ENCODE data around the gene FBXW9. TPM values are rescaled to one million over a fixed set of nuclear protein-coding genes. Genes with fewer than 3 reads are reported as not detected.
"Not testable (repeated sequence)": the region's sequence is repeated elsewhere in the genome, so short reads cannot be mapped to it uniquely, and the experiment has no call there.

Gene FBXW9
- total RNA-seq: 1 to 10 TPM; 4.7 to 9.9 TPM

- Mint-ChIP-seq H3K36me3 (ENCODE audit: low read depth) (peaks cover 27% of the 10 kb centered on the region), H3K27me3 (no peaks in the 10 kb centered on the region), H3K4me3 (peak within 1 kb of the TSS; percentile 89), H3K27ac (peak within 1 kb of the TSS; percentile 84), H3K4me1 (peaks cover 5% of the 10 kb centered on the region), H3K9me3 (no peaks in the 10 kb centered on the region)
- ATAC-seq (replicated peaks): peak; percentile 94
Measured at GRCh38 chr19:12696366-12697335, at the start of gene FBXW9. FBXW9 (minus strand) TSS chr19:12696631; CDS start chr19:12696581, 50 bp downstream.

GRCh38 chr19:12745166-12745897 lies 48.9 kb upstream of the FBXW9 start:
- Mint-ChIP-seq H3K9me3 (peaks cover 4% of the 10 kb centered on the region), H3K36me3 (ENCODE audit: low read depth) (peaks cover 67% of the 10 kb centered on the region), H3K4me1 (no peaks in the 10 kb centered on the region), H3K4me3 (no peak overlapping the region), H3K27me3 (no peaks in the 10 kb centered on the region), H3K27ac (no peak overlapping the region)
- ATAC-seq (replicated peaks): no peak

DNA sequence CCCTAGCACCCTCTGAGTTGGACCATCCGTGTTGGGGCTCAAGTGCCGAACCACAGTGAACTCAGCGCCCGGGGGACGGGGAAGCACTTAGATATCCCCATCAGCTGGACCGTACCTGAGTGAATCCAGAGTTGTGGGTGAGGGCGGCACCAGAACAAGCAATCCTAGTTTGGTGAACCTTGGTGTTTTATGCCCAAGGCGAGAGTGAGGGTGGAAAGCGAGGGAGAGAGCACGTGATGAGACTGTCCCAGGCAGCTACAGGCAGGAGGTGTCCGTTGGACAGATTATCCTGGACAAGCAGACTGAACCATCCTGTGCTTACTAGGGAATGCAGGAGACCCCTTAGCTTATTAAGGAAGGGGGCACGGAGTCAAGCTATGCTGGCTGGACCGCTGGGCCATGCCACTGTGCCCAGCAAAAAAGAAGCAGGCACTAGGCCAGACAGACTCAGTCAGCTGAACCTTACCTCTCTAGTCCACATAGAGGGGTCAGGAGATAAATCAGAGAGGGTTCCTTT lies 41.5 kb upstream of the FBXW9 start:
- H3K36me3 Mint-ChIP-seq (ENCODE audit: low read depth): peaks cover 63% of the 10 kb centered on the region
- H3K4me3 Mint-ChIP-seq: peak overlapping the region; percentile 89
- no peaks in the 10 kb centered on the region for H3K27me3 Mint-ChIP-seq
- peak overlapping the region; percentile 96 for H3K27ac Mint-ChIP-seq
- H3K9me3 Mint-ChIP-seq: no peaks in the 10 kb centered on the region
- ATAC-seq (replicated peaks): no peak
- peaks cover 8% of the 10 kb centered on the region for H3K4me1 Mint-ChIP-seq

- Mint-ChIP-seq H3K27ac (peak within 1 kb of the TSS; percentile 96), H3K9me3 (no peaks in the 10 kb centered on the region), H3K4me1 (peaks cover 11% of the 10 kb centered on the region), H3K27me3 (no peaks in the 10 kb centered on the region), H3K36me3 (ENCODE audit: low read depth) (peaks cover 64% of the 10 kb centered on the region), H3K4me3 (peak within 1 kb of the TSS; percentile 89)
- peak; percentile 89 for ATAC-seq (replicated peaks)
Measured at GRCh38 chr19:12736995-12737834, 40.8 kb upstream of the FBXW9 start, which contains the start of gene GET3. GET3 (plus strand) TSS chr19:12737497; CDS start chr19:12737506, 9 bp downstream.

GRCh38 chr19:12733369-12734214 lies 37.2 kb upstream of the FBXW9 start:
- H3K36me3 Mint-ChIP-seq (ENCODE audit: low read depth): peaks cover 72% of the 10 kb centered on the region
- peaks cover 19% of the 10 kb centered on the region for H3K4me1 Mint-ChIP-seq
- no peak for ATAC-seq (replicated peaks)
- H3K4me3 Mint-ChIP-seq: peak overlapping the region; percentile 94
- no peaks in the 10 kb centered on the region for H3K27me3 Mint-ChIP-seq
- H3K9me3 Mint-ChIP-seq: no peaks in the 10 kb centered on the region
- peak overlapping the region; percentile 95 for H3K27ac Mint-ChIP-seq

DNA sequence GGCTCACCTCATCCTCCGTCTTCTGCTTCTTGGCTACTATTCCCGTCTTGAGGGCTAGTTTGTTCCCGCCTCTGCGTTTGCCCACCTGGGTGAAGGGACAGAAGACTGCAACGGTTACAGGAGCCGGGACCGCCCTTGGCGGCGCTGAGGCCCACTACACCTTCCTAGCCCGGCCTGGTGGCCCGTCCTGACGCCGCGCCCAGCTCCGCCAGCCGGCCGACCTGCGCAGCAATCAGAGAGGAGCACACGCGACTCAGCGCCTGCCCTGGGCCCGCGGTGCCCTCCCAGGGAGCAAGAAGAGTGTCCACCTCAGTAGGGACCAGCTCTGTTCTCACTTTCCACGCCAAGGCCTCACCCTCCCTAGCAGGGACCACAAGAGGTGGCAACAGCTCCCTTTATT lies 34.9 kb upstream of the FBXW9 start:
- no peak overlapping the region for H3K27ac Mint-ChIP-seq
- peaks cover 77% of the 10 kb centered on the region for H3K36me3 Mint-ChIP-seq (ENCODE audit: low read depth)
- H3K9me3 Mint-ChIP-seq: no peaks in the 10 kb centered on the region
- H3K4me3 Mint-ChIP-seq: no peak overlapping the region
- H3K4me1 Mint-ChIP-seq: peaks cover 23% of the 10 kb centered on the region
- H3K27me3 Mint-ChIP-seq: no peaks in the 10 kb centered on the region
- no peak for ATAC-seq (replicated peaks)

DNA sequence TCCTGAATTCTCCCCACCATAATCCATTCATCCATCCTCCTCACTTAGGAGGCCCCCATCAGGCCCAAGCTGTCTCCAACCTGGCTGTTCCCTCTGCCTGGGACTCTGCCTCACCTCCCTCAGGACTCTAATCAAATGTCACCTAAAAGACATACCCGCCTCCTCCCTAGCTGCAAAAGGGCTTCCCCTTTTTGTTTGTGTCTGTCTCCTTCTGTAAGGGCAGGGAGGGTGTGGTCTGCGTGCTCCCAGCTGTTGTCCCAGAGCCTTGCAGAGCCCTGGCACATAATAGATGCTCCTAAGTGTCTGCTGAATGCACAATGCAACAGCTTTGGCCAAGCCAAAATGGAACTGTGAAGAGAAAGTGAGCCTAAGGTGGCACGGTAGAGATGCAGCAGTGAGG lies 33.6 kb upstream of the FBXW9 start:
- Mint-ChIP-seq H3K27ac (peak overlapping the region; percentile 29), H3K36me3 (ENCODE audit: low read depth) (peaks cover 78% of the 10 kb centered on the region), H3K4me3 (no peak overlapping the region), H3K27me3 (no peaks in the 10 kb centered on the region), H3K9me3 (no peaks in the 10 kb centered on the region), H3K4me1 (peaks cover 24% of the 10 kb centered on the region)
- ATAC-seq (replicated peaks): no peak

GRCh38 chr19:12727745-12728433 lies 31.5 kb upstream of the FBXW9 start:
- peaks cover 25% of the 10 kb centered on the region for H3K4me1 Mint-ChIP-seq
- H3K4me3 Mint-ChIP-seq: no peak overlapping the region
- no peak overlapping the region for H3K27ac Mint-ChIP-seq
- H3K27me3 Mint-ChIP-seq: no peaks in the 10 kb centered on the region
- peaks cover 68% of the 10 kb centered on the region for H3K36me3 Mint-ChIP-seq (ENCODE audit: low read depth)
- H3K9me3 Mint-ChIP-seq: no peaks in the 10 kb centered on the region
- ATAC-seq (replicated peaks): no peak

DNA sequence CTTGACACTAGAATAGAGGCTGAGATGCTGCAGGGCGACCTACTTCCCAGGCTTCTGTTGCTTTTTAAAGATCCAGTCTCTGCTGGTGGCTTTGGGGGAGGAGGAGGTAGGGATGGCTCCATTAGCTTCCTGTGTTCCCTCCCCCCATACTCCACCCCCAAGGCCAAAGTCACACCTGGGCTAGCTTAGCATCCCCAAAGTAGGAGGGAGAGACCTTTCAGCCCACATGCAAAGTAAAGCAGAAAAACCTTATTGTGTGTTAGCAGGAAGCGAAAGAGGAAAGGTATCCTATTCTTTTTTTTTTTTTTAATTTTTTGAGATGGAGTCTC lies 30.5 kb upstream of the FBXW9 start:
- peaks cover 67% of the 10 kb centered on the region for H3K36me3 Mint-ChIP-seq (ENCODE audit: low read depth)
- no peak overlapping the region for H3K4me3 Mint-ChIP-seq
- ATAC-seq (replicated peaks): no peak
- H3K27me3 Mint-ChIP-seq: no peaks in the 10 kb centered on the region
- no peaks in the 10 kb centered on the region for H3K9me3 Mint-ChIP-seq
- no peak overlapping the region for H3K27ac Mint-ChIP-seq
- peaks cover 19% of the 10 kb centered on the region for H3K4me1 Mint-ChIP-seq

GRCh38 chr19:12725612-12726011 lies 29.2 kb upstream of the FBXW9 start:
- Mint-ChIP-seq H3K4me1 (peaks cover 27% of the 10 kb centered on the region), H3K36me3 (ENCODE audit: low read depth) (peaks cover 68% of the 10 kb centered on the region)
- not testable (repeated sequence) for H3K4me3 Mint-ChIP-seq; ATAC-seq (replicated peaks); H3K9me3 Mint-ChIP-seq; H3K27ac Mint-ChIP-seq; H3K27me3 Mint-ChIP-seq

- Mint-ChIP-seq H3K9me3 (no peaks in the 10 kb centered on the region), H3K27ac (peak within 1 kb of the TSS; percentile 98), H3K27me3 (no peaks in the 10 kb centered on the region), H3K4me3 (peak within 1 kb of the TSS; percentile 97), H3K4me1 (peaks cover 24% of the 10 kb centered on the region), H3K36me3 (ENCODE audit: low read depth) (peaks cover 65% of the 10 kb centered on the region)
- ATAC-seq (replicated peaks): peak; percentile 34
Measured at GRCh38 chr19:12723641-12724426, 27.4 kb upstream of the FBXW9 start, which contains the start of gene TNPO2. TNPO2 (minus strand) TSS chr19:12723932; CDS start chr19:12720977, 2,955 bp downstream.

- ATAC-seq (replicated peaks): no peak
- Mint-ChIP-seq H3K27me3 (no peaks in the 10 kb centered on the region), H3K4me3 (peak overlapping the region; percentile 97), H3K9me3 (no peaks in the 10 kb centered on the region), H3K36me3 (ENCODE audit: low read depth) (peaks cover 65% of the 10 kb centered on the region), H3K4me1 (peaks cover 24% of the 10 kb centered on the region), H3K27ac (peak overlapping the region; percentile 98)
Measured at GRCh38 chr19:12723381-12723640, 26.9 kb upstream of the FBXW9 start.
